Measurements from ENCODE around the gene PISD. TPM values are rescaled to one million over a fixed set of nuclear protein-coding genes. Genes with fewer than 3 reads are reported as not detected.

Gene PISD
- total RNA-seq, 3 donors from 2014 or later (not counting 1 experiment from before 2014, with no cell fraction given) = 36.0 to 52.1 (median 47.8) TPM

DNA sequence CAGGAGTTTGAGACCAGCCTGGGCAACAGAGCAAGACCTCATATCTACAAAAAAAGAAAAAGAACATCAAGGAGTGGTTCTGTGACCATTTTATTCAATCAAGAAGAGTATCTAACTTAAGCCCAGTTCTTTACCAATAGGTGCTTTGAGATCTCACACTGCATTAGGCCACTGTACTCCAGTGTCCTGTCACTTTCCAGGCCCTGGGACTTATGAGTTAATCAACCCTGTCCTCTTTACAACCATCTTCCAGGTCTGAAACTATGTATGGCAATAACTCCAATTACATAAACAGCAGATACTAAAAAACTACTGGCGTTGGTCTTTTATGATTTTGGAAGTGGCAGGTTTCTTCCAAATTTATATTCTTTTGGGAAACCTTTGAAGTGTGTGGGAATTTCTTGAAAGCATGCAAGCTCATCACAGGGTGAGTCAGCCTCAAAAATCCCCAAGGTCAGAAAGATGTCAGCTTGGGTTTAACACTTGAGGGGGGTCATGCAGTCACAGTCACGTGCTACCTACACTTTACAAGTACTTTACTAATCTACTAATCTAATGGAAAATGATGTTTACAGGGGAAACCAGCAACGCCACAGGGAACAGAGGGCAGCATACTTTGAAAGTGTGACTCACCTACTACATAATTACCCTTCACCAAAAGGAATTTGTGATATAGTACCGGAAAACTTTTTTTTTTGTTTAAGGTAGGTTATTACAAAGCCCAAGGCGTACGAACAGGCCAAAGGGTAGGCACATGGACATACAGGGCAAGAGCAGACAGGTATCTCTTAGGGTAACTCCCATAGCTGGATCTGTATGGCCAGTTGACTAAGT is 15.6 kb downstream of the PISD start:
- DNase-seq (peak in 1 of 2 donors; percentile 33), ATAC-seq (peak; percentile 48 to 68 (median 66))
- Mint-ChIP-seq H3K36me3 (no peaks in the 10 kb centered on the region), H3K27me3 (ENCODE audit: low read depth in 2 of 2) (no peaks in the 10 kb centered on the region), H3K27ac (peak overlapping the region; percentile 53 to 62), H3K4me1 (no peaks in the 10 kb centered on the region), H3K4me3 (no peak overlapping the region), H3K9me3 (no peaks in the 10 kb centered on the region)
- no peaks in the 10 kb centered on the region for H3K9me3 ChIP-seq (ENCODE audit: control insufficient read depth, insufficient read depth, low read length)
- intact Hi-C loops (cut with micrococcal nuclease) = no loop called here
- no peak overlapping the region for H3K4me3 ChIP-seq (ENCODE audit: low read length)
- no peak overlapping the region for H3K27ac ChIP-seq (ENCODE audit: low read length)
- peaks cover 17% of the 10 kb centered on the region for H3K36me3 ChIP-seq (ENCODE audit: control insufficient read depth, insufficient read depth, low read length)
- H3K4me1 ChIP-seq (ENCODE audit: control insufficient read depth, insufficient read depth, low read length) = no peaks in the 10 kb centered on the region
- no peak for TF ChIP-seq CTCF (IDR thresholded peaks at IDR 0.05)
- 86% methylated on average over 3 of the region's 6 CpGs for WGBS (ENCODE audit: insufficient coverage)
- no peaks in the 10 kb centered on the region for H3K27me3 ChIP-seq (ENCODE audit: control insufficient read depth, insufficient read depth, low read length)

DNA sequence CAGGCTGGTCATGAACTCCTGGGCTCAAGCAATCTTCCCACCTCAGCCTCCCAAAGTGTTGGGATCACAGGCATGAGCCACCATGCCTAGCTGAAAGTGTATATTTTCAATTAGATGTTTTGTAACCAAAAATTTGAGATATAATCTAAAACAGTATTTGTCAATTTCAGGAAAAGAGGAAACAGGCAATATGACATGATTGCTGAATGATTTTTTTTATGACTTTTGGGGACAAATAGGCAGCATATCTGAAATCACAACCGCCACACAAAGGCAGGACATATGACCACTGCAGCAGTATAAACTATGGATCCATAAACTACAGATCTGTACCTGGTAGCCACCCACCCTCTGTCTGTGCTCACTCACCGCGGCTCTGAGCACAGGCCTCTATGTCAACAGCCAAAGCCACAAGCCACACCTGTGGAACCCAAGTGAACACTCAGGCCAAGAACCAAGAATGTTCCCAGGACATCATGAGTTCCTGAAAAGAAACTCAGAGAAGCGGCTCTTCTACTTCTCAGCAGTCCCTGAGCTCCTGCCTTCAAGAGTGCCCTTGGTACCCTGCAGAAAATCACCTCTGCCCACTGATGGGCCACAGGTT is 22.5 kb downstream of the PISD start:
- WGBS (ENCODE audit: insufficient coverage) = 37% methylated on average over 4 of the region's 4 CpGs
- Mint-ChIP-seq H3K4me3 (peak overlapping the region; percentile 76), H3K4me1 (peaks cover 31 to 40% of the 10 kb centered on the region in 2 donors), H3K27ac (peak overlapping the region; percentile 88), H3K9me3 (no peaks in the 10 kb centered on the region), H3K27me3 (ENCODE audit: low read depth in 2 of 2) (no peaks in the 10 kb centered on the region), H3K36me3 (no peaks in the 10 kb centered on the region)
- TF ChIP-seq CTCF (IDR thresholded peaks at IDR 0.05) = no peak
- Histone ChIP-seq H3K27me3 (ENCODE audit: control insufficient read depth, insufficient read depth, low read length) (no peaks in the 10 kb centered on the region), H3K36me3 (ENCODE audit: control insufficient read depth, insufficient read depth, low read length) (no peaks in the 10 kb centered on the region), H3K4me3 (ENCODE audit: low read length) (no peak overlapping the region), H3K4me1 (ENCODE audit: control insufficient read depth, insufficient read depth, low read length) (peaks cover 34% of the 10 kb centered on the region), H3K27ac (ENCODE audit: low read length) (peak overlapping the region; percentile 83), H3K9me3 (ENCODE audit: control insufficient read depth, insufficient read depth, low read length) (no peaks in the 10 kb centered on the region)
- intact Hi-C loops (cut with micrococcal nuclease) = no loop called here
- ATAC-seq = no peak
- DNase-seq = peak in 1 of 2 donors; percentile 8

DNA sequence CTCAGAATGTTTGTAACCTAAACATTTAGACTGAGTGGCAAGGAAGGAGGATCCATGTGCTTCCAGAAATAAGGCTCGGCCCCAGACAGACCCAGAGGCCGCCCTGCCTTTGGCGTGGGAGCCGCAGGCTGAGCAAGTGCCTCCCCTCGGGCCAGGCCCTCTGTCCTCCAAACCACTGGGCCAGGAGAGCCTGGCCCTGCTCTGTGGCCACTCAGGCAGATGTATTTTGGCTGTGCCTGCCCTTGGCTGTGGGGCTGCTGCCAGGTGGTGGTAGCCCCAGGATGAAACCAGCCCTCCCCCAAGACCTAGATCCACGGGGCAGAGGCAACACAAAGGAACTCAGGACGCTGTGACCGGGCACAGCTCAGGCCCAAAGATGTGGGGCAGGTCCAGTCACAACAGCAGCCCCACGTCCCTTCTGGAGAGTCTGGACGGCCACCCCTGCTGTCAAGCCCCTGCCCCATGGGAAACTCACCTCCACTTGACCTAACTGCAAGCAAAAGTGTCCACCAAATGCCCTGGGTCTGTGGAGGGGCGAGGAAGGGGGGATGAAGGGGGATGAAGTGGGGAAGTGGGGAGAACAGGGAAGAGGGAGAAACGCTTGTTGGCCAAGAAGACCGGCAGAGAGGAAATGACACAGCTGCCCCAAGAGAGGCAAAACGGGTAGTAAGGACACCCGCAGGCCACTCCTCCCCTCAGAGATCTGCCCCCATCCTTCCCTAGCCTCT is 24.0 kb downstream of the PISD start:
- Histone ChIP-seq H3K27me3 (ENCODE audit: control insufficient read depth, insufficient read depth, low read length) (no peaks in the 10 kb centered on the region), H3K9me3 (ENCODE audit: control insufficient read depth, insufficient read depth, low read length) (no peaks in the 10 kb centered on the region), H3K4me3 (ENCODE audit: low read length) (peak overlapping the region; percentile 38), H3K4me1 (ENCODE audit: control insufficient read depth, insufficient read depth, low read length) (peaks cover 43% of the 10 kb centered on the region), H3K36me3 (ENCODE audit: control insufficient read depth, insufficient read depth, low read length) (peaks cover 2% of the 10 kb centered on the region), H3K27ac (ENCODE audit: low read length) (peak overlapping the region; percentile 83)
- Mint-ChIP-seq H3K27ac (peak overlapping the region; percentile 88), H3K4me3 (peak overlapping the region; percentile 76), H3K4me1 (peaks cover 38 to 47% of the 10 kb centered on the region in 2 donors), H3K36me3 (no peaks in the 10 kb centered on the region), H3K27me3 (ENCODE audit: low read depth in 2 of 2) (no peaks in the 10 kb centered on the region), H3K9me3 (no peaks in the 10 kb centered on the region)
- TF ChIP-seq CTCF (IDR thresholded peaks at IDR 0.05) = no peak
- intact Hi-C loops (cut with micrococcal nuclease) = no loop called here
- ATAC-seq (peak; percentile 70 to 87 (median 78)), DNase-seq (peak in 1 of 2 donors; percentile 30)
- WGBS (ENCODE audit: insufficient coverage) = 23% methylated on average over 14 of the region's 15 CpGs

Data from natural killer cell (primary cell).